ENCODE results near the gene PLEKHM2.
A peak's percentile ranks its signal among the peaks of the same experiment; 100 is the strongest.

The PLEKHM2 gene

GRCh38 chr1:15739745-15740144 is 55.6 kb downstream of the PLEKHM2 start:
- H3K79me2 ChIP-seq (ENCODE audit: control insufficient read depth, insufficient read depth, low read length, unreplicated experiment): no peaks in the 10 kb centered on the region
- no peak overlapping the region for H2AFZ ChIP-seq (ENCODE audit: low read length, unreplicated experiment)
- no peak overlapping the region for H3K27ac ChIP-seq (ENCODE audit: low read depth, low read length)
- H3K27me3 ChIP-seq (ENCODE audit: insufficient read depth, low read length): no peaks in the 10 kb centered on the region
- H3K4me1 ChIP-seq (ENCODE audit: control insufficient read depth, insufficient read depth, low read length, unreplicated experiment): no peaks in the 10 kb centered on the region
- H3K36me3 ChIP-seq (ENCODE audit: insufficient read depth, low read length): no peaks in the 10 kb centered on the region
- H3K4me3 ChIP-seq (ENCODE audit: low read depth, low read length): no peak overlapping the region

- H3K27ac ChIP-seq (ENCODE audit: low read depth, low read length): no peak overlapping the region
- no peaks in the 10 kb centered on the region for H3K36me3 ChIP-seq (ENCODE audit: insufficient read depth, low read length)
- no peaks in the 10 kb centered on the region for H3K4me1 ChIP-seq (ENCODE audit: control insufficient read depth, insufficient read depth, low read length, unreplicated experiment)
- H2AFZ ChIP-seq (ENCODE audit: low read length, unreplicated experiment): no peak overlapping the region
- H3K27me3 ChIP-seq (ENCODE audit: insufficient read depth, low read length): no peaks in the 10 kb centered on the region
- H3K4me3 ChIP-seq (ENCODE audit: low read depth, low read length): no peak overlapping the region
- H3K79me2 ChIP-seq (ENCODE audit: control insufficient read depth, insufficient read depth, low read length, unreplicated experiment): no peaks in the 10 kb centered on the region
Observed at GRCh38 chr1:15740924-15741850, 57.1 kb downstream of the PLEKHM2 start.

- H2AFZ ChIP-seq (ENCODE audit: low read length, unreplicated experiment): no peak within 1 kb of the TSS
- no peak within 1 kb of the TSS for H3K27ac ChIP-seq (ENCODE audit: low read depth, low read length)
- no peak within 1 kb of the TSS for H3K4me3 ChIP-seq (ENCODE audit: low read depth, low read length)
- peaks cover 2% of the 10 kb centered on the region for H3K4me1 ChIP-seq (ENCODE audit: control insufficient read depth, insufficient read depth, low read length, unreplicated experiment)
- H3K36me3 ChIP-seq (ENCODE audit: insufficient read depth, low read length): no peaks in the 10 kb centered on the region
- H3K27me3 ChIP-seq (ENCODE audit: insufficient read depth, low read length): no peaks in the 10 kb centered on the region
- H3K79me2 ChIP-seq (ENCODE audit: control insufficient read depth, insufficient read depth, low read length, unreplicated experiment): no peaks in the 10 kb centered on the region
Observed at GRCh38 chr1:15742339-15742801, 58.2 kb downstream of the PLEKHM2 start, which contains the start of gene TMEM82. TSS of gene TMEM82 (plus strand) at chr1:15742499. CDS start at chr1:15742560, 61 bp downstream.

- no peaks in the 10 kb centered on the region for H3K79me2 ChIP-seq (ENCODE audit: control insufficient read depth, insufficient read depth, low read length, unreplicated experiment)
- H2AFZ ChIP-seq (ENCODE audit: low read length, unreplicated experiment): no peak overlapping the region
- H3K27ac ChIP-seq (ENCODE audit: low read depth, low read length): no peak overlapping the region
Observed at GRCh38 chr1:15744122-15744679, 60.1 kb downstream of the PLEKHM2 start.

GRCh38 chr1:15747378-15747777 is 63.3 kb downstream of the PLEKHM2 start:
- no peak overlapping the region for H3K27ac ChIP-seq (ENCODE audit: low read depth, low read length)
- H2AFZ ChIP-seq (ENCODE audit: low read length, unreplicated experiment): no peak overlapping the region
- H3K4me1 ChIP-seq (ENCODE audit: control insufficient read depth, insufficient read depth, low read length, unreplicated experiment): peaks cover 23% of the 10 kb centered on the region
- H3K4me3 ChIP-seq (ENCODE audit: low read depth, low read length): no peak overlapping the region
- H3K79me2 ChIP-seq (ENCODE audit: control insufficient read depth, insufficient read depth, low read length, unreplicated experiment): no peaks in the 10 kb centered on the region
- no peaks in the 10 kb centered on the region for H3K27me3 ChIP-seq (ENCODE audit: insufficient read depth, low read length)
- H3K36me3 ChIP-seq (ENCODE audit: insufficient read depth, low read length): no peaks in the 10 kb centered on the region

More at GRCh38 chr1:15744122-15744679, 60.1 kb downstream of the PLEKHM2 start:
- no peak overlapping the region for H3K4me3 ChIP-seq (ENCODE audit: low read depth, low read length)
- no peaks in the 10 kb centered on the region for H3K27me3 ChIP-seq (ENCODE audit: insufficient read depth, low read length)
- H3K36me3 ChIP-seq (ENCODE audit: insufficient read depth, low read length): no peaks in the 10 kb centered on the region
- H3K4me1 ChIP-seq (ENCODE audit: control insufficient read depth, insufficient read depth, low read length, unreplicated experiment): peaks cover 12% of the 10 kb centered on the region

- Histone ChIP-seq H3K27ac (ENCODE audit: low read depth, low read length) (no peak overlapping the region), H3K36me3 (ENCODE audit: insufficient read depth, low read length) (no peaks in the 10 kb centered on the region), H3K27me3 (ENCODE audit: insufficient read depth, low read length) (no peaks in the 10 kb centered on the region), H3K4me3 (ENCODE audit: low read depth, low read length) (no peak overlapping the region), H3K4me1 (ENCODE audit: control insufficient read depth, insufficient read depth, low read length, unreplicated experiment) (peaks cover 23% of the 10 kb centered on the region), H2AFZ (ENCODE audit: low read length, unreplicated experiment) (no peak overlapping the region), H3K79me2 (ENCODE audit: control insufficient read depth, insufficient read depth, low read length, unreplicated experiment) (no peaks in the 10 kb centered on the region)
Observed at GRCh38 chr1:15748264-15748663, 64.1 kb downstream of the PLEKHM2 start.

- H3K36me3 ChIP-seq (ENCODE audit: insufficient read depth, low read length): no peaks in the 10 kb centered on the region
- H2AFZ ChIP-seq (ENCODE audit: low read length, unreplicated experiment): no peak overlapping the region
- peak overlapping the region; percentile 1; the same call in 1 of the 2 replicates for H3K4me3 ChIP-seq (ENCODE audit: low read depth, low read length)
- H3K27ac ChIP-seq (ENCODE audit: low read depth, low read length): peak overlapping the region; percentile 5; the same call in 1 of the 2 replicates
- no peaks in the 10 kb centered on the region for H3K79me2 ChIP-seq (ENCODE audit: control insufficient read depth, insufficient read depth, low read length, unreplicated experiment)
- H3K4me1 ChIP-seq (ENCODE audit: control insufficient read depth, insufficient read depth, low read length, unreplicated experiment): peaks cover 23% of the 10 kb centered on the region
- H3K27me3 ChIP-seq (ENCODE audit: insufficient read depth, low read length): no peaks in the 10 kb centered on the region
Observed at GRCh38 chr1:15748690-15749398, 64.7 kb downstream of the PLEKHM2 start.

GRCh38 chr1:15749399-15750291 is 65.5 kb downstream of the PLEKHM2 start:
- H3K36me3 ChIP-seq (ENCODE audit: insufficient read depth, low read length): no peaks in the 10 kb centered on the region
- H3K4me1 ChIP-seq (ENCODE audit: control insufficient read depth, insufficient read depth, low read length, unreplicated experiment): peaks cover 23% of the 10 kb centered on the region
- H3K27ac ChIP-seq (ENCODE audit: low read depth, low read length): peak overlapping the region; percentile 5; the same call in 1 of the 2 replicates
- no peaks in the 10 kb centered on the region for H3K27me3 ChIP-seq (ENCODE audit: insufficient read depth, low read length)
- peak overlapping the region; percentile 17 for H2AFZ ChIP-seq (ENCODE audit: low read length, unreplicated experiment)
- peak overlapping the region; percentile 1; the same call in 1 of the 2 replicates for H3K4me3 ChIP-seq (ENCODE audit: low read depth, low read length)
- no peaks in the 10 kb centered on the region for H3K79me2 ChIP-seq (ENCODE audit: control insufficient read depth, insufficient read depth, low read length, unreplicated experiment)

- no peaks in the 10 kb centered on the region for H3K79me2 ChIP-seq (ENCODE audit: control insufficient read depth, insufficient read depth, low read length, unreplicated experiment)
- no peak overlapping the region for H3K27ac ChIP-seq (ENCODE audit: low read depth, low read length)
- no peaks in the 10 kb centered on the region for H3K27me3 ChIP-seq (ENCODE audit: insufficient read depth, low read length)
- H2AFZ ChIP-seq (ENCODE audit: low read length, unreplicated experiment): no peak overlapping the region
- H3K4me3 ChIP-seq (ENCODE audit: low read depth, low read length): no peak overlapping the region
- H3K4me1 ChIP-seq (ENCODE audit: control insufficient read depth, insufficient read depth, low read length, unreplicated experiment): peaks cover 29% of the 10 kb centered on the region
- no peaks in the 10 kb centered on the region for H3K36me3 ChIP-seq (ENCODE audit: insufficient read depth, low read length)
Observed at GRCh38 chr1:15750924-15751323, 66.8 kb downstream of the PLEKHM2 start.

- no peak overlapping the region for H3K27ac ChIP-seq (ENCODE audit: low read depth, low read length)
- H3K4me1 ChIP-seq (ENCODE audit: control insufficient read depth, insufficient read depth, low read length, unreplicated experiment): peaks cover 29% of the 10 kb centered on the region
- no peaks in the 10 kb centered on the region for H3K27me3 ChIP-seq (ENCODE audit: insufficient read depth, low read length)
- H3K4me3 ChIP-seq (ENCODE audit: low read depth, low read length): no peak overlapping the region
- H3K79me2 ChIP-seq (ENCODE audit: control insufficient read depth, insufficient read depth, low read length, unreplicated experiment): no peaks in the 10 kb centered on the region
- no peaks in the 10 kb centered on the region for H3K36me3 ChIP-seq (ENCODE audit: insufficient read depth, low read length)
- H2AFZ ChIP-seq (ENCODE audit: low read length, unreplicated experiment): no peak overlapping the region
Observed at GRCh38 chr1:15751717-15752116, 67.6 kb downstream of the PLEKHM2 start.
